K562 (cell line): Measurements from ENCODE around the gene CDKN2B-AS1. TPM values are rescaled to one million over a fixed set of nuclear protein-coding genes. Genes with fewer than 3 reads are reported as not detected.

ENCODE experiments used
- ATAC-seq: fragments of 200-7000 bp; cut with Tn5 transposase; 3 replicates; pipeline ENCODE4 v1.9.1; 2020; ENCODE audit warnings: moderate library complexity
- BruUV-seq: library from RNA; stranded (reverse); fragments of 400-500 nt; replicated peaks from 2 replicates; lab custom pipeline; 2021; lab: Mats Ljungman, UMichigan
- CTCF ChIA-PET: fragments of 300-600 bp; formaldehyde crosslinking; extraction: SDS; loops from one replicate; lab custom pipeline; 2021; ENCODE audit warnings: low intra/inter-chr PET ratio; lab: Yijun Ruan, JAX
- POLR2A ChIA-PET: fragments of 300-600, 350-650 bp; sonication (Branson Sonifier 250); formaldehyde crosslinking; extraction: SDS; loops from one replicate; lab custom pipeline; 2021; ENCODE audit warnings: antibody characterized with exemption, inconsistent platforms; lab: Yijun Ruan, JAX
- DNase-seq, 4 experiments: peaks; one replicate each; pipeline versions ENCODE4 v3.0.0 to v3.0.0-alpha.2; 2011 to 2018; ENCODE audit warnings: low spot score in 3 of 4, mixed read lengths in 3 of 4; ENCODE audit errors: extremely low read depth in 1 of 4
- FAIRE-seq: peaks from 2 replicates; lab custom pipeline; 2011; peaks lifted over from hg19 to GRCh38; lab: Jason Lieb, UNC
- H2AFZ ChIP-seq: 2 replicates; pipeline ENCODE4 v1.6.0; 2011; ENCODE audit warnings: low read depth, low read length, control low read depth, inconsistent platforms
- H3K27ac ChIP-seq: fragments of 200-600 bp; 3 replicates; pipeline ENCODE4 v1.8.0; 2011; ENCODE audit warnings: low read depth, mild to moderate bottlenecking, control low read depth, inconsistent platforms, low read length, moderate library complexity, mixed read lengths; ENCODE audit errors: extremely low read depth
- H3K27me3 ChIP-seq, 2 experiments: fragments of 300-600 bp in 1 of 2; 2 replicates in 1 of 2; 3 replicates in 1 of 2; pipeline versions ENCODE4 v1.6.0 to v1.8.0; 2011; ENCODE audit warnings: inconsistent platforms in 2 of 2, low read length in 2 of 2, mild to moderate bottlenecking in 1 of 2, mixed read lengths in 1 of 2, moderate library complexity in 1 of 2; ENCODE audit not compliant: control insufficient read depth in 2 of 2, insufficient read depth in 2 of 2
- H3K36me3 ChIP-seq: fragments of 300-600 bp; 3 replicates; pipeline ENCODE4 v1.8.0; 2011; ENCODE audit warnings: mild to moderate bottlenecking, low read length, inconsistent platforms; ENCODE audit not compliant: control insufficient read depth, insufficient read depth
- H3K4me1 ChIP-seq, 2 experiments: fragments of 200-600 bp in 1 of 2; replicated peaks in 1 of 2; 2 replicates in 1 of 2; 3 replicates in 1 of 2; pipeline versions ENCODE4 v1.5.1 to v1.8.0; 2011; ENCODE audit warnings: inconsistent platforms in 2 of 2, low read length in 2 of 2, mild to moderate bottlenecking in 1 of 2, mixed read lengths in 1 of 2, moderate library complexity in 1 of 2; ENCODE audit not compliant: control insufficient read depth in 2 of 2, insufficient read depth in 2 of 2
- H3K4me2 ChIP-seq: 2 replicates; pipeline ENCODE4 v1.6.1; 2011; ENCODE audit warnings: low read length, control low read depth, inconsistent platforms, mixed read lengths; ENCODE audit not compliant: insufficient read depth
- H3K4me3 ChIP-seq: fragments of 200-600 bp; sonication (generic), shearing (Covaris generic); 2 replicates; pipeline ENCODE4 v1.5.1; 2016; ENCODE audit warnings: control low read depth, inconsistent platforms
- H3K79me2 ChIP-seq: fragments of 200-600 bp; 3 replicates; pipeline ENCODE4 v1.8.0; 2011; ENCODE audit warnings: low read length, inconsistent platforms; ENCODE audit not compliant: control insufficient read depth, insufficient read depth
- H3K9ac ChIP-seq, 2 experiments: 2 replicates each; pipeline versions ENCODE4 v1.6.0 to v1.6.1; 2011; ENCODE audit warnings: low read depth in 2 of 2, low read length in 2 of 2, control low read depth in 1 of 2, inconsistent platforms in 1 of 2, mild to moderate bottlenecking in 1 of 2, mixed read lengths in 1 of 2; ENCODE audit not compliant: insufficient read depth in 1 of 2
- H3K9me1 ChIP-seq: one replicate; pipeline ENCODE4 v1.6.0; 2011; ENCODE audit warnings: inconsistent platforms, mild to moderate bottlenecking, low read length, moderate library complexity; ENCODE audit not compliant: control insufficient read depth, insufficient read depth
- H3K9me3 ChIP-seq: replicated peaks from 2 replicates; pipeline ENCODE4 v1.5.1; 2011; ENCODE audit warnings: low read depth, low read length, inconsistent platforms; ENCODE audit not compliant: control insufficient read depth, insufficient read depth
- H4K20me1 ChIP-seq: replicated peaks from 2 replicates; pipeline ENCODE4 v1.6.1; 2011; ENCODE audit warnings: low read length, inconsistent platforms, mixed read lengths; ENCODE audit not compliant: control insufficient read depth, insufficient read depth
- BHLHE40 ChIP-seq: IDR thresholded peaks from 2 replicates; pipeline ENCODE4 v1.6.1; 2011; ENCODE audit warnings: low read length, improper control_type of control experiment
- EP300 ChIP-seq: IDR thresholded peaks from 2 replicates; pipeline ENCODE4 v1.6.1; 2012; ENCODE audit warnings: low read length, improper control_type of control experiment
- LCOR ChIP-seq: sonication (generic); formaldehyde crosslinking; IDR thresholded peaks from 2 replicates; pipeline ENCODE4 v1.8.0; 2022; ENCODE audit warnings: mild to moderate bottlenecking, missing genetic modification reagents
- PTBP1 ChIP-seq: fragments of 200-400 bp; formaldehyde crosslinking; IDR thresholded peaks from 2 replicates; pipeline ENCODE4 v1.6.1; 2017; ENCODE audit warnings: low read depth, low read length
- ZEB2 ChIP-seq: fragments of 450-650 bp; IDR thresholded peaks from 2 replicates; pipeline ENCODE4 v1.6.1; 2016
- WGBS: fragments of 100-300 bp; shearing (Covaris generic); methylation state at CpG from one replicate; pipeline ENCODE4 v1.1.6; 2016; ENCODE audit warnings: low coverage, mixed read lengths; ENCODE audit not compliant: insufficient coverage; ENCODE audit errors: missing lambda C conversion rate; 5-methylcytosine and 5-hydroxymethylcytosine counted together
- in situ Hi-C: fragments of 300-500 bp; cut with MboI; formaldehyde crosslinking; loops from 4 replicates; pipeline ENCODE4 v1.15.0; 2018; ENCODE audit warnings: inconsistent platforms, mixed read lengths
- intact Hi-C: fragments of 100-400 bp; cut with micrococcal nuclease; formaldehyde crosslinking; loops from 2 replicates; pipeline ENCODE4 v1.14.2; 2022
- polyA plus RNA-seq, 8 experiments: library from polyadenylated mRNA; depleted of rRNA in 4 of 8; stranded (reverse) in 5 of 8; unstranded in 3 of 8; fragments of >200 nt; fragmentation: Nextera tagmentation in 2 of 8; fragmentation: Illumina TruSeq in 1 of 8; extraction: Ambion mirVana in 2 of 8; extraction: Trizol in 1 of 8; gene quantifications; 2 replicates each; pipeline versions ENCODE4 v1.2.1 to v1.2.3, GENCODE V29; 2011 to 2014; ENCODE audit warnings: inconsistent platforms in 1 of 8, missing spikeins in 1 of 8
- total RNA-seq, 7 experiments: library from RNA; depleted of rRNA in 6 of 7; stranded (reverse); fragments of >200 nt in 6 of 7; fragmentation: Illumina TruSeq in 2 of 7; extraction: Trizol in 2 of 7; gene quantifications; 2 replicates each; pipeline versions ENCODE4 v1.2.1 to v1.2.3, GENCODE V29; 2011 to 2021; ENCODE audit warnings: low replicate concordance in 1 of 7

Gene CDKN2B-AS1
- total and polyA plus RNA-seq, 9 of the 15 experiments (the other 6 are each of a cell fraction or from before 2014, with no cell fraction given): not detected

GRCh38 chr9:22117511-22118384 is 123.2 kb downstream of the CDKN2B-AS1 start:
- in situ Hi-C loops: no loop called here
- Histone ChIP-seq H3K27ac (no peak overlapping the region), H3K4me3 (no peak overlapping the region), H3K36me3 (no peaks in the 10 kb centered on the region), H2AFZ (no peak overlapping the region), H3K9me1 (no peaks in the 10 kb centered on the region), H3K9ac (no peak overlapping the region), H3K4me2 (no peak overlapping the region), H3K79me2 (no peaks in the 10 kb centered on the region), H3K9me3 (no peaks in the 10 kb centered on the region)
- POLR2A ChIA-PET: no interaction called here
- FAIRE-seq (no peak), DNase-seq (no peak), ATAC-seq (no peak)
- intact Hi-C loops: no loop called here
- no TSS peak for BruUV-seq
- TF ChIP-seq BHLHE40 (no peak), PTBP1 (no peak), ZEB2 (no peak), LCOR (no peak), EP300 (no peak)
- TF ChIP-seq, all 486 proteins: peak for 0
- CTCF ChIA-PET: no interaction called here
- Histone ChIP-seq H3K27me3 (no peaks in the 10 kb centered on the region), H4K20me1 (no peaks in the 10 kb centered on the region), H3K4me1 (no peaks in the 10 kb centered on the region)
- no CpG with 5 or more reads among the region's 9 CpGs for WGBS
